T-cell (primary cell): Measurements from ENCODE around the gene NAV2. TPM values are rescaled to one million over a fixed set of nuclear protein-coding genes. Genes with fewer than 3 reads are reported as not detected.
A peak's percentile ranks its signal among the peaks of the same experiment; 100 is the strongest.

ENCODE experiments used
- ATAC-seq, 4 experiments: fragments of 200-7000 bp in 3 of 4; fragments of 150-1000 bp in 1 of 4; cut with Tn5 transposase; replicated peaks in 1 of 4; 1 replicate in 3 of 4; 2 replicates in 1 of 4; pipeline ENCODE4 v1.10.0; 2021; ENCODE audit warnings: moderate library complexity in 3 of 4, mild to moderate bottlenecking in 2 of 4, moderate number of reproducible peaks in 1 of 4
- CTCF ChIA-PET, 2 donors: fragments of 300-600 bp; sonication (Branson Sonifier 250); formaldehyde crosslinking; loops; one replicate each; lab custom pipeline; 2022; ENCODE audit warnings: antibody characterized with exemption in 2 of 2; lab: Charles Lee
- POLR2A ChIA-PET, 2 donors: fragments of 300-600 bp; sonication (Branson Sonifier 250); formaldehyde crosslinking; loops; one replicate each; lab custom pipeline; 2022; ENCODE audit warnings: antibody characterized with exemption in 2 of 2; lab: Charles Lee
- DNase-seq, 35 experiments: peaks; one replicate each; pipeline versions ENCODE4 v3.0.0 to v3.0.0-alpha.2; 2013 to 2023
- H3K27ac ChIP-seq: one replicate; pipeline ENCODE4 v1.5.1; 2013; ENCODE audit warnings: low read length
- H3K27me3 ChIP-seq, 2 experiments: replicated peaks in 1 of 2; 1 replicate in 1 of 2; 2 replicates in 1 of 2; pipeline versions ENCODE4 v1.6.1 to v1.7.0; 2013; ENCODE audit warnings: low read length in 1 of 2, mixed read lengths in 1 of 2; ENCODE audit not compliant: control insufficient read depth in 2 of 2, insufficient read depth in 2 of 2; ENCODE audit errors: extremely low read depth in 1 of 2
- H3K36me3 ChIP-seq, 2 donors: 1 replicate in 1 of 2; 2 replicates in 1 of 2; pipeline versions ENCODE4 v1.6.1 to v1.7.0; 2013; ENCODE audit warnings: low read length in 1 of 2; ENCODE audit not compliant: control insufficient read depth in 2 of 2, insufficient read depth in 1 of 2; ENCODE audit errors: extremely low read depth in 1 of 2
- H3K4me1 ChIP-seq, 2 experiments: 1 replicate in 1 of 2; 2 replicates in 1 of 2; pipeline versions ENCODE4 v1.6.1 to v1.7.0; 2013; ENCODE audit warnings: low read length in 2 of 2, mixed read lengths in 1 of 2; ENCODE audit not compliant: insufficient read depth in 2 of 2, control insufficient read depth in 1 of 2; ENCODE audit errors: extremely low read depth in 1 of 2
- H3K4me3 ChIP-seq, 2 donors: 1 replicate in 1 of 2; 2 replicates in 1 of 2; pipeline versions ENCODE4 v1.5.1 to v1.7.0; 2013; ENCODE audit warnings: mild to moderate bottlenecking in 2 of 2, low read length in 1 of 2, moderate library complexity in 1 of 2; ENCODE audit not compliant: control insufficient read depth in 1 of 2; ENCODE audit errors: extremely low read depth in 1 of 2
- H3K9me3 ChIP-seq: 2 replicates; pipeline ENCODE4 v1.7.0; 2013
- H3K27ac Mint-ChIP-seq, 2 donors: one replicate each; pipeline ENCODE4 v1.8.0; 2020 to 2021; ENCODE audit warnings: mild to moderate bottlenecking in 2 of 2, mixed read lengths in 2 of 2
- H3K27me3 Mint-ChIP-seq, 2 donors: one replicate each; pipeline ENCODE4 v1.8.0; 2021 to 2022; ENCODE audit warnings: mixed read lengths in 2 of 2
- H3K36me3 Mint-ChIP-seq: one replicate; pipeline ENCODE4 v1.8.0; 2021; ENCODE audit warnings: mixed read lengths
- H3K4me1 Mint-ChIP-seq, 3 donors: one replicate each; pipeline ENCODE4 v1.8.0; 2020 to 2022; ENCODE audit warnings: mixed read lengths in 3 of 3, mild to moderate bottlenecking in 1 of 3
- H3K4me3 Mint-ChIP-seq, 3 donors: one replicate each; pipeline ENCODE4 v1.8.0; 2020 to 2022; ENCODE audit warnings: mild to moderate bottlenecking in 3 of 3, mixed read lengths in 3 of 3, moderate library complexity in 3 of 3
- H3K9me3 Mint-ChIP-seq, 3 donors: one replicate each; pipeline ENCODE4 v1.8.0; 2020 to 2022; ENCODE audit warnings: mixed read lengths in 3 of 3
- WGBS: methylation state at CpG from one replicate; pipeline ENCODE4 v1.1.5; 2013; ENCODE audit warnings: missing lambda C conversion rate; ENCODE audit not compliant: insufficient coverage; 5-methylcytosine and 5-hydroxymethylcytosine counted together
- total RNA-seq, 35 experiments: library from RNA in 6 of 35; stranded (reverse) in 6 of 35; fragments of 120-200 nt in 1 of 35; gene quantifications; one replicate each; pipeline versions ENCODE4 v1.2.1 to v1.2.4 and lab custom pipeline; 2013 to 2026

NAV2 gene
- total RNA-seq, 5 donors from 2014 or later (not counting 1 experiment from before 2014, with no cell fraction given): 0.55 to 3.0 (median 1.8) TPM

DNA sequence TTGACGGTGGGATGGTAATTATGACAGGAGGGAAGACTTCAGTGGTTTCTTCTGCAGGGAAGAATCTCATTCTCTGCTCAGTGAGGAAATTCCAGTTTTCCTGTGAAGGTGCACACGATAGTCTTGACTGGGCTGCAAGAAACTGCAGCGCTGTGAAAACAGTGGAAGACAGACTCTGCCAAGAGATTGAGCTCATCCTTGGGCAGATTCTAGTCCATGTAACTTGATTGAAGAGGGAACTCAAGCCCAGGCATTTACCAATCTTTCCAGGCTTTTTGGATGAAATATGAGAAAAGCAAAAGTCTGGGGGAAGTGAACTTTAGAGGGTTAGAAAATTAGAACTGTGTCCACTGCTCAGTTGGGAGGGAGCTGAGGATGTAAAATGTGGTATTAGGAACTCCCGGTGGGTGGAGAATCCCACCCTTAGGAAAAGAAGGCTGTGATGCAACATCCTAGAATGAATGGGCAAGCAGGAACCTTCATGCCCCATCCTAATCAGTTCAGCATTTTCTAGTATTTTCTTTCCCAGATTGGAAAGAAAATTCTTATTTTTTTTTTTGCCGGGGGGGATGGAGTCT lies 235.0 kb downstream of the NAV2 start:
- ChIA-PET CTCF (no interaction called here), POLR2A (no interaction called here)
- peaks cover 8 to 12% of the 10 kb centered on the region in 2 donors for H3K27me3 Mint-ChIP-seq
- H3K27me3 ChIP-seq: peaks cover 0 to 7% of the 10 kb centered on the region in 2 experiments
- H3K27ac ChIP-seq: no peak overlapping the region
- no peaks in the 10 kb centered on the region for H3K4me1 ChIP-seq
- no peaks in the 10 kb centered on the region for H3K9me3 Mint-ChIP-seq
- DNase-seq (no peak), ATAC-seq (no peak)
- H3K4me3 ChIP-seq: no peak overlapping the region
- no peaks in the 10 kb centered on the region for H3K36me3 Mint-ChIP-seq
- H3K9me3 ChIP-seq: no peaks in the 10 kb centered on the region
- H3K36me3 ChIP-seq: no peaks in the 10 kb centered on the region
- H3K4me1 Mint-ChIP-seq: peaks cover 7 to 9% (median 8%) of the 10 kb centered on the region in 3 donors
- 50% methylated on average over 2 of the region's 5 CpGs for WGBS
- no peak overlapping the region for H3K27ac Mint-ChIP-seq
- H3K4me3 Mint-ChIP-seq: no peak overlapping the region

DNA sequence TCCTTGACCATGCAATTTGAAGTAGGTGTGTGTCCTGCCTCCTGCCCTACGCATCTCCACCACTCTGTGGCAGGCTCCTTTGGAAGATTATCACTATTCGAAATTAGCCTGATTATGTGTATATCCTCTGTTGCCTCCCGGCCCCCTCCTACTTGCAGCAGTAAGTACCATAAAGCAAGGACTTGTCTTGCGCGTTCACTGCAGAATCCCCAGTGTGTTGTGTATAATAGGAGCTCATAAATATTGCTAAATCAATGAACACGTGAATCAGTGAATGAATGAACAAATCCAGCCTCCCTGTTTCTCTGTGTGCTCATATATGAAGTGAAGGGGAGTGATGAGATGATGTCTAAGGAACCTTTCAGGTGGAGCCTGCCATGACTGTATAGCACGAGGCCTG lies 237.0 kb downstream of the NAV2 start:
- Mint-ChIP-seq H3K9me3 (no peaks in the 10 kb centered on the region), H3K4me3 (no peak overlapping the region), H3K4me1 (peaks cover 7 to 9% (median 8%) of the 10 kb centered on the region in 3 donors), H3K27me3 (peaks cover 14 to 17% of the 10 kb centered on the region in 2 donors), H3K36me3 (no peaks in the 10 kb centered on the region), H3K27ac (no peak overlapping the region)
- Histone ChIP-seq H3K4me3 (no peak overlapping the region), H3K27ac (no peak overlapping the region), H3K27me3 (peaks cover 0 to 7% of the 10 kb centered on the region in 2 experiments), H3K4me1 (no peaks in the 10 kb centered on the region), H3K9me3 (no peaks in the 10 kb centered on the region), H3K36me3 (no peaks in the 10 kb centered on the region)
- 86% methylated on average over 3 of the region's 7 CpGs for WGBS
- no peak for ATAC-seq
- ChIA-PET POLR2A (no interaction called here), CTCF (interaction anchor here (0.8 to 1.1 kb wide), 4 partner anchors 8 to 182 kb away, joined by 3 to 7 read pairs (median 3); no protein-coding TSS in a partner anchor)
- no peak for DNase-seq

DNA sequence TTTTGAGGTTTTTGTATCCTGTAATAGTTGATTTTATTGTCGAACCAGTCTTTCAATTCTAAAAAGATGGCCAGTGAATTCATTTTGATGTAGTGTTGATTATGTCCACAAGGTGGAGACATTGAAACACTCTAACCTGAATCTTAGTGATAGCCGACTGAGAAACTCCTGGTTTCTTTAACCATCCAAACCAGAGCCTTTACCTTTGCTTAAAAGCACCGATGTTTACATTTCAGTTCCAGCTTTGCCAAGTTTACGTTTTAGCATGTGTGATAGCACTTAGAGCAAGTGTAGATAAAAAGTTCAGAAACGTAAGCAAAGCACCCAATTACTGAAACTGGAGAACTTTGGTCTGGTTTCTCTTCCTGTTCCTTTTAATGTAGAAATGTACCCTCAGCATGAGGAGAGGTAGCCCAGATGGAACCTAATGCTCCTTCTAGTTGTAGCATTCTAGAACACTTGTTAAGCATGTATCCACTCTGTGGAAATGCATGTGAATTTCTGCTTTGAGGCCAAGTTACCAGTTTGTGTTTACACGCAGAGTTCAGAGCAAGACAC lies 239.0 kb downstream of the NAV2 start:
- Histone ChIP-seq H3K4me3 (peak overlapping the region in 1 of 2 donors; percentile 1), H3K4me1 (no peaks in the 10 kb centered on the region), H3K9me3 (no peaks in the 10 kb centered on the region), H3K36me3 (no peaks in the 10 kb centered on the region), H3K27me3 (peaks cover 0 to 4% of the 10 kb centered on the region in 2 experiments), H3K27ac (no peak overlapping the region)
- H3K27me3 Mint-ChIP-seq: peaks cover 11 to 18% of the 10 kb centered on the region in 2 donors
- peak overlapping the region; percentile 60 to 61 (median 60) for H3K4me3 Mint-ChIP-seq
- H3K36me3 Mint-ChIP-seq: no peaks in the 10 kb centered on the region
- no peak overlapping the region for H3K27ac Mint-ChIP-seq
- DNase-seq: peak in 2 of 35 experiments; percentile 5 to 62
- CTCF ChIA-PET: interaction anchor here in 1 of 2 donors (1.0 kb wide), 1 partner anchor 103 kb away, joined by 3 read pairs; no protein-coding TSS in a partner anchor
- peak in 2 of 4 experiments; percentile 36 to 48 for ATAC-seq
- H3K4me1 Mint-ChIP-seq: peaks cover 7 to 9% (median 8%) of the 10 kb centered on the region in 3 donors
- no peaks in the 10 kb centered on the region for H3K9me3 Mint-ChIP-seq
- POLR2A ChIA-PET: no interaction called here
- 0% methylated on average over 4 of the region's 6 CpGs for WGBS

DNA sequence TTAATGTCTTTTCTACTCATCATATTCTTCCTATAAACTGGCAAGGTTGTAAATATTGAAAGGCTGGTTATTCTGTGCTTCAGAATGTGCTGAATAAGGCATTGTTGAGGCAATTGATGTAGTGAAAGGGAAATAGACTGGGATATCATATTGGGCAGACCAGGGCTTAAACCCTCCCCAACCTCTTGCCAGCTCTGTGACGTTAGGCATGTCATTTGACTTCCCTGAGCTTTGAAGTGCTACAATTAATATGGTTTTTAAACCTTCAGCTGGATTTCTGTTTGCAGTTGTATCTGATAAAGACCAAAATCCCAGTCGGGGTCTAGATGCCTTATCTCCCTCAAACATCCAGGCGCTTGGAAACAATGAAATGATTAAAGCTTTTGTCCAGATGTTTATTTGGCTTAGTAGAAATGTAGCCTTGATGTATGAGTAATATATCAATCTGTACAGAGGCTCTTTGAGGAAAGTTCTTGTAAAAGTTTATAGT lies 239.5 kb downstream of the NAV2 start:
- Histone ChIP-seq H3K4me3 (no peak overlapping the region), H3K9me3 (no peaks in the 10 kb centered on the region), H3K4me1 (no peaks in the 10 kb centered on the region), H3K36me3 (no peaks in the 10 kb centered on the region), H3K27ac (no peak overlapping the region), H3K27me3 (peaks cover 0 to 4% of the 10 kb centered on the region in 2 experiments)
- no peak for DNase-seq
- 60% methylated on average over 1 of the region's 3 CpGs for WGBS
- Mint-ChIP-seq H3K9me3 (no peaks in the 10 kb centered on the region), H3K36me3 (no peaks in the 10 kb centered on the region), H3K27ac (no peak overlapping the region), H3K4me3 (peak overlapping the region; percentile 60 to 61 (median 60)), H3K27me3 (peaks cover 11 to 18% of the 10 kb centered on the region in 2 donors), H3K4me1 (peaks cover 7 to 9% (median 8%) of the 10 kb centered on the region in 3 donors)
- ATAC-seq: no peak
- CTCF ChIA-PET: interaction anchor here in 1 of 2 donors (1.0 to 2.0 kb wide), 2 partner anchors 12 to 104 kb away, joined by 3 to 11 read pairs; no protein-coding TSS in a partner anchor
- POLR2A ChIA-PET: no interaction called here

DNA sequence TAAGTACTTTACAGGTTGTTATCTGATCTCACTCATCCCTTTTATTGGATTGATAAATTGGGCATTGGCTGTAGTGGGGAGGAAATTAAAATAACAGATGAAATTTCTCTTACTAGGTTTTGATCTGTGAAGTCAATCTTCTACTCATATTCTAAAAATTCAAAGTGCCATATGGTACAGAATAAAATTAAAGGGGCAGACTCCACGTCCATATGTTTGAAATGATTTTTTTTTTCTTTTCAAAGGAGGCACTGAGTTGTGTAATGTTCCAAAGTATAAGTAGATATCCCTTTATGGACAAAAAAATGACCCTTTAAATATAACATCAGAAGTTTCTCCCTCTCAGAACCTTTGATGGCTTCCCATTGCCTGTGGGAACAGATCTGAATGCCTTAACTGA lies 240.3 kb downstream of the NAV2 start:
- Mint-ChIP-seq H3K27me3 (peaks cover 13% of the 10 kb centered on the region in 2 donors), H3K9me3 (no peaks in the 10 kb centered on the region), H3K36me3 (no peaks in the 10 kb centered on the region), H3K4me3 (no peak overlapping the region), H3K4me1 (peaks cover 7 to 9% (median 8%) of the 10 kb centered on the region in 3 donors), H3K27ac (no peak overlapping the region)
- H3K4me1 ChIP-seq: no peaks in the 10 kb centered on the region
- WGBS: no CpG with 5 or more reads among the region's 1 CpG
- ChIA-PET POLR2A (no interaction called here), CTCF (interaction anchor here in 1 of 2 donors (2.0 kb wide), 1 partner anchor 11 kb away, joined by 11 read pairs; no protein-coding TSS in a partner anchor)
- peaks cover 0 to 4% of the 10 kb centered on the region in 2 experiments for H3K27me3 ChIP-seq
- H3K36me3 ChIP-seq: no peaks in the 10 kb centered on the region
- no peak overlapping the region for H3K4me3 ChIP-seq
- H3K9me3 ChIP-seq: no peaks in the 10 kb centered on the region
- H3K27ac ChIP-seq: no peak overlapping the region
- DNase-seq (no peak), ATAC-seq (no peak)

DNA sequence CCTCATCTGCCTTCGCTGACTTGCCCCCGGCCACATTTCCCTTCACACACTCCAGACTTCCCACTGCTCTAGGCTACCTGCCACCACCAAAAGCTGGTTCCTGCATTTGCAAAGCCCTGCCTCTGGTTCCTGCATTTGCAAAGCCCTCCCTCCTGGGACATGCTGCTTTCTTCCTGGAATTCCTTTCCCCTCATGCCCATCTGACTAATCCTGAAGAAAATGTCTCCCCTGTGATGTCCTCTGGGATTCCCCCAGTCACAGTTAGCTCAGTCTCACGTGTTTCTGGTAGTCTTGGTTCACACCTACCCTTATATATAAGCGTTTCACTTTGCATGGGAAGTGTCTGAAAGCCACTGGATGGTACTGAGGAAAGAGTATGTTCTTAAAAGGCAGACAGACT lies 240.7 kb downstream of the NAV2 start:
- H3K4me3 ChIP-seq: no peak overlapping the region
- H3K9me3 Mint-ChIP-seq: no peaks in the 10 kb centered on the region
- no peak overlapping the region for H3K27ac ChIP-seq
- peaks cover 13% of the 10 kb centered on the region in 2 donors for H3K27me3 Mint-ChIP-seq
- H3K4me3 Mint-ChIP-seq: no peak overlapping the region
- H3K27ac Mint-ChIP-seq: no peak overlapping the region
- peaks cover 7 to 9% (median 8%) of the 10 kb centered on the region in 3 donors for H3K4me1 Mint-ChIP-seq
- ChIA-PET CTCF (interaction anchor here in 1 of 2 donors (0.5 to 2.0 kb wide), 2 partner anchors 11 to 154 kb away, joined by 5 to 11 read pairs; no protein-coding TSS in a partner anchor), POLR2A (no interaction called here)
- H3K36me3 ChIP-seq: no peaks in the 10 kb centered on the region
- H3K36me3 Mint-ChIP-seq: no peaks in the 10 kb centered on the region
- ATAC-seq (no peak), DNase-seq (no peak)
- H3K27me3 ChIP-seq: peaks cover 0 to 4% of the 10 kb centered on the region in 2 experiments
- H3K4me1 ChIP-seq: no peaks in the 10 kb centered on the region
- 92% methylated on average over 2 of the region's 4 CpGs for WGBS
- H3K9me3 ChIP-seq: no peaks in the 10 kb centered on the region
